ENCODE data around the gene BIRC6. TPM values are rescaled to one million over a fixed set of nuclear protein-coding genes. Genes with fewer than 3 reads are reported as not detected.

Gene BIRC6
- total RNA-seq, 1 donor: 133 TPM

DNA sequence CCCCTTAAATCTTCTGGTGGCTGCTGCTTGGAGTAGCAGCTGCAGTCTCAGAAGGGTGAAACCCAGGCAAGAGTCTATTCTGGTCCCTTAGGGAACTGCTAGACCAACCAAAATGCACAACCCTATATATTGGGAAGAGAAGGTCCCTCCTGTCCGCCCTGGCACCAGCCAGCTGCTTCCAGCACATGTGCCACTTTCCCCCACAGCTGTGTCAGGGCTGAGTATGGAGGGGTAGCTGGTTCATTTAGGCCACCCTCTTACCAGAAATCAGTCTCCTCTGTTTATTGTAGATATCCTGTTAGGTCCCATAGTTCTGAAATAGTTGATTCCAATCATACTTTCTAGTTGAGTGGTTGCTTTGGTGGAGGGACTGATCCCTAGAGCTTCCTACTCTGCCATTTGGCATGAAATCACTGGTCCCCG lies 68.9 kb downstream of the BIRC6 start:
- DNase-seq (ENCODE audit: low read depth): peak; percentile 74
- TF ChIP-seq, protein P1, sequence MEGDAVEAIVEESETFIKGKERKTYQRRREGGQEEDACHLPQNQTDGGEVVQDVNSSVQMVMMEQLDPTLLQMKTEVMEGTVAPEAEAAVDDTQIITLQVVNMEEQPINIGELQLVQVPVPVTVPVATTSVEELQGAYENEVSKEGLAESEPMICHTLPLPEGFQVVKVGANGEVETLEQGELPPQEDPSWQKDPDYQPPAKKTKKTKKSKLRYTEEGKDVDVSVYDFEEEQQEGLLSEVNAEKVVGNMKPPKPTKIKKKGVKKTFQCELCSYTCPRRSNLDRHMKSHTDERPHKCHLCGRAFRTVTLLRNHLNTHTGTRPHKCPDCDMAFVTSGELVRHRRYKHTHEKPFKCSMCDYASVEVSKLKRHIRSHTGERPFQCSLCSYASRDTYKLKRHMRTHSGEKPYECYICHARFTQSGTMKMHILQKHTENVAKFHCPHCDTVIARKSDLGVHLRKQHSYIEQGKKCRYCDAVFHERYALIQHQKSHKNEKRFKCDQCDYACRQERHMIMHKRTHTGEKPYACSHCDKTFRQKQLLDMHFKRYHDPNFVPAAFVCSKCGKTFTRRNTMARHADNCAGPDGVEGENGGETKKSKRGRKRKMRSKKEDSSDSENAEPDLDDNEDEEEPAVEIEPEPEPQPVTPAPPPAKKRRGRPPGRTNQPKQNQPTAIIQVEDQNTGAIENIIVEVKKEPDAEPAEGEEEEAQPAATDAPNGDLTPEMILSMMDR (IDR thresholded peaks at IDR 0.05; ENCODE audit: insufficient read depth, low read length): no peak
- H3K4me3 ChIP-seq (ENCODE audit: low read depth, low read length): peak overlapping the region; percentile 15

DNA sequence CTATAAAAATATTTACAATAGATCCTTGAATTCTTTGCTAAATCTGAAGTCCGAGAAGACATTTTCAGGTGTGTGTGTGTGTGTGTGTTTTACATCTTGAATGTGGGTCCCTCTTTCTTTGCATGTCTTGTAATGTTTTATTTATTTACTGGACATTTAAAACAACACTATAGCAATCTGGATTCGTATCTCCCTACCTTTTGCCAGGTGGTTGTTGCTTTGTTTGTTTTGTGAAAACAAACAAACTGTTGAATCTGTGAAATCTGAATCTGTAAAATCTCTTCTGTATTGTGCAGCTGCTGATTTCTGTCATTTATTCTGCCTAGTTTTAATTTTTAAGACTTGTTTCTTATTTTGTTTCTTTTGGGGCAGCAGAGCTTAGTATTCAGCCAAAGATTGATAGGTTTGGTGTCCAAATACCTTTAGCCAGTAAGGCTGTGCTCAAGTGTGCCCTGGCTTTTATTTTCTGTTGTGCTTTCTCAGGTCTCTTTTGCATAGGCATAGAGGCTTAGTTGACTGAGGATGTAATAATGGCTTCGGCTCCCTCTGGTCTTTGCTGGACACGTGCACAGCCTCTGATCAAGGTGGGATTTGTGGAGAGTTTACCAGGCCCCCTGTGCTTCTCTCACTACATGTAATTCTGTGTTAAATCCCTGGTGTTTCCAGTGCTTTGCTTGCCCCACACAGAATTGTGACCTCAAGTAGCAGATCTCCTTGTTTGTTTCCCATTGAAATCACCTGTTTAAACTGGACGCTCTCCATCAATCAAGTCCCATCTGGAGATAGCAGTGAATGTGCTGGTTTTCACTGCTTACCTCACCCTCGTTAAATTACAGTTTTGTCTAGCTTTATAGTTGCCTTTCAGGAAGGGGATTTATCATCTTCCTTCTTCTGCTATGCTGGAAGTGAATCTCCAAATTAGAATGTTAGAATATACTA lies 71.1 kb downstream of the BIRC6 start:
- no peak overlapping the region for H3K4me3 ChIP-seq (ENCODE audit: low read depth, low read length)
- TF ChIP-seq, protein P1 (IDR thresholded peaks at IDR 0.05; ENCODE audit: insufficient read depth, low read length): no peak
- no peak for DNase-seq (ENCODE audit: low read depth)

- no peak overlapping the region for H3K4me3 ChIP-seq (ENCODE audit: low read depth, low read length)
- DNase-seq (ENCODE audit: low read depth): no peak
- TF ChIP-seq, protein P1 (IDR thresholded peaks at IDR 0.05; ENCODE audit: insufficient read depth, low read length): no peak
Measured at GRCh38 chr2:32430804-32431203, 74.0 kb downstream of the BIRC6 start.

DNA sequence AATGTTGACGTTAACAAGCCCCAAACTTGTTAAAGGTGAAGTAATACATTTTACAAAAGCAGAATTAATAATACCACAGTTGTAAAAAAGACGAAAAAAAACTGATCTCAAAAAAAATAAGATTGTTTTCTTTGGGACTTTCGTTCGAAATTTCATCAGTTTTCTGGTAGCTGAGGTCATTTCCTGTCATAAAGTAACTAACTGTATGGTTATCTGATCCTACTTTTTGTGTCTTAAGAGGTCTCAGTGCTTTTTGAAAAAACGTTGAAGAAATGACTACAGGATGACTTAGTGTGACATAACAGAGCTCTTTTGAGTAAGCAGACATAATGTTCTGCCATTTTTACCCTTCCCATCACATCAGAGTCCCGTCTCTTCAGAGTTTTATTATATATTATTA lies 79.3 kb downstream of the BIRC6 start:
- no peak overlapping the region for H3K4me3 ChIP-seq (ENCODE audit: low read depth, low read length)
- TF ChIP-seq, protein P1 (IDR thresholded peaks at IDR 0.05; ENCODE audit: insufficient read depth, low read length): no peak
- DNase-seq (ENCODE audit: low read depth): no peak

GRCh38 chr2:32442020-32442467 lies 85.2 kb downstream of the BIRC6 start:
- TF ChIP-seq, protein P1 (IDR thresholded peaks at IDR 0.05; ENCODE audit: insufficient read depth, low read length): no peak
- no peak overlapping the region for H3K4me3 ChIP-seq (ENCODE audit: low read depth, low read length)
- DNase-seq (ENCODE audit: low read depth): no peak

- H3K4me3 ChIP-seq (ENCODE audit: low read depth, low read length): no peak overlapping the region
- no peak for DNase-seq (ENCODE audit: low read depth)
- TF ChIP-seq, protein P1 (IDR thresholded peaks at IDR 0.05; ENCODE audit: insufficient read depth, low read length): no peak
Measured at GRCh38 chr2:32446369-32446768, 89.5 kb downstream of the BIRC6 start.
